Mammary epithelial cell (primary cell): ENCODE measurements around the gene TTLL11.

Source experiments
- EZH2 ChIP-seq: IDR thresholded peaks from 2 replicates; pipeline ENCODE4 v1.6.1; 2012; ENCODE audit warnings: low read length, inconsistent platforms, borderline replicate concordance
- TF ChIP-seq, protein P1 (sequence below), 2 donors: IDR thresholded peaks in 1 of 2; conservative IDR thresholded peaks in 1 of 2; 2 replicates each; pipeline ENCODE4 v1.5.1; 2011 to 2012; ENCODE audit warnings: inconsistent platforms in 2 of 2, low read length in 2 of 2, mild to moderate bottlenecking in 2 of 2, control low read depth in 1 of 2, low read depth in 1 of 2; ENCODE audit not compliant: insufficient read depth in 1 of 2; ENCODE audit errors: extremely low read depth in 1 of 2

GRCh38 chr9:121996783-121997182, 96.3 kb downstream of the TTLL11 start:
- TF ChIP-seq, protein P1, sequence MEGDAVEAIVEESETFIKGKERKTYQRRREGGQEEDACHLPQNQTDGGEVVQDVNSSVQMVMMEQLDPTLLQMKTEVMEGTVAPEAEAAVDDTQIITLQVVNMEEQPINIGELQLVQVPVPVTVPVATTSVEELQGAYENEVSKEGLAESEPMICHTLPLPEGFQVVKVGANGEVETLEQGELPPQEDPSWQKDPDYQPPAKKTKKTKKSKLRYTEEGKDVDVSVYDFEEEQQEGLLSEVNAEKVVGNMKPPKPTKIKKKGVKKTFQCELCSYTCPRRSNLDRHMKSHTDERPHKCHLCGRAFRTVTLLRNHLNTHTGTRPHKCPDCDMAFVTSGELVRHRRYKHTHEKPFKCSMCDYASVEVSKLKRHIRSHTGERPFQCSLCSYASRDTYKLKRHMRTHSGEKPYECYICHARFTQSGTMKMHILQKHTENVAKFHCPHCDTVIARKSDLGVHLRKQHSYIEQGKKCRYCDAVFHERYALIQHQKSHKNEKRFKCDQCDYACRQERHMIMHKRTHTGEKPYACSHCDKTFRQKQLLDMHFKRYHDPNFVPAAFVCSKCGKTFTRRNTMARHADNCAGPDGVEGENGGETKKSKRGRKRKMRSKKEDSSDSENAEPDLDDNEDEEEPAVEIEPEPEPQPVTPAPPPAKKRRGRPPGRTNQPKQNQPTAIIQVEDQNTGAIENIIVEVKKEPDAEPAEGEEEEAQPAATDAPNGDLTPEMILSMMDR (conservative IDR thresholded peaks at IDR 0.05 in 1 of 2, IDR thresholded peaks at IDR 0.05 in 1 of 2; ENCODE audit: extremely low read depth in 1 of 2, insufficient read depth in 1 of 2, low read depth in 1 of 2, low read length in 2 of 2), result no peak
- TF ChIP-seq EZH2, result no peak
